Smooth muscle cell (in vitro differentiated cells): ENCODE measurements around the gene SAMD4A. TPM values are rescaled to one million over a fixed set of nuclear protein-coding genes. Genes with fewer than 3 reads are reported as not detected.
"Not testable (repeated sequence)": the region's sequence is repeated elsewhere in the genome, so short reads cannot be mapped to it uniquely, and the experiment has no call there.

Source experiments
- DNase-seq: peaks from one replicate; lab custom pipeline; 2025; ENCODE audit not compliant: unreplicated experiment; lab: John Stamatoyannopoulos, UW
- H2AFZ ChIP-seq: fragments of 200-600 bp; sonication (generic); 2 replicates; pipeline ENCODE4 v1.6.0; 2016; ENCODE audit warnings: antibody characterized with exemption, low read depth, mild to moderate bottlenecking
- H3F3A ChIP-seq: fragments of 200-600 bp; sonication (generic); 2 replicates; pipeline ENCODE4 v1.6.0; 2017; ENCODE audit warnings: antibody characterized with exemption, low read depth
- H3K27ac ChIP-seq: fragments of 200-600 bp; sonication (generic); 2 replicates; pipeline ENCODE4 v1.5.1; 2016; ENCODE audit warnings: low read depth, mild to moderate bottlenecking
- H3K27me3 ChIP-seq: fragments of 200-600 bp; sonication (generic); 2 replicates; pipeline ENCODE4 v1.6.1; 2016; ENCODE audit warnings: low read depth, mild to moderate bottlenecking
- H3K36me3 ChIP-seq: fragments of 200-600 bp; sonication (generic); 2 replicates; pipeline ENCODE4 v1.5.1; 2016; ENCODE audit warnings: low read depth
- H3K4me1 ChIP-seq: fragments of 200-600 bp; sonication (generic); 2 replicates; pipeline ENCODE4 v1.5.1; 2016; ENCODE audit warnings: low read depth
- H3K4me2 ChIP-seq: fragments of 200-600 bp; sonication (generic); 2 replicates; pipeline ENCODE4 v1.6.0; 2016; ENCODE audit warnings: mild to moderate bottlenecking
- H3K4me3 ChIP-seq: fragments of 200-600 bp; sonication (generic); 2 replicates; pipeline ENCODE4 v1.5.1; 2016; ENCODE audit warnings: mild to moderate bottlenecking
- H3K79me2 ChIP-seq: fragments of 200-600 bp; sonication (generic); 2 replicates; pipeline ENCODE4 v1.6.0; 2016; ENCODE audit warnings: low read depth, mild to moderate bottlenecking
- H3K9ac ChIP-seq: fragments of 200-600 bp; sonication (generic); 2 replicates; pipeline ENCODE4 v1.6.0; 2016; ENCODE audit warnings: low read depth
- H3K9me3 ChIP-seq: fragments of 200-600 bp; sonication (generic); replicated peaks from 2 replicates; pipeline ENCODE4 v1.5.1; 2016; ENCODE audit warnings: low read depth
- H4K20me1 ChIP-seq: fragments of 200-600 bp; sonication (generic); 2 replicates; pipeline ENCODE4 v1.6.0; 2016; ENCODE audit warnings: low read depth
- WGBS: methylation state at CpG from one replicate; pipeline ENCODE4 v1.1.7; 2016; ENCODE audit warnings: low lambda C conversion rate; 5-methylcytosine and 5-hydroxymethylcytosine counted together
- polyA plus RNA-seq: library from polyadenylated mRNA; unstranded; fragments of >200 nt; fragmentation: Nextera tagmentation; extraction: Ambion mirVana; gene quantifications from 2 replicates; pipeline ENCODE4 v1.2.1, GENCODE V29; 2016
- total RNA-seq: library from RNA; depleted of rRNA; stranded (reverse); fragments of >200 nt; gene quantifications from 2 replicates; pipeline ENCODE4 v1.2.3, GENCODE V29; 2014
- TF ChIP-seq, protein P1 (sequence below): fragments of 200-600 bp; sonication (generic); IDR thresholded peaks from 2 replicates; pipeline ENCODE4 v1.5.1; 2017; ENCODE audit warnings: borderline replicate concordance, mild to moderate bottlenecking, antibody characterized with exemption; ENCODE audit not compliant: insufficient read depth, poor library complexity, severe bottlenecking

The SAMD4A gene
- total and polyA plus RNA-seq, 2 experiments from 2014 or later, result 9.2 to 36.7 TPM

DNA sequence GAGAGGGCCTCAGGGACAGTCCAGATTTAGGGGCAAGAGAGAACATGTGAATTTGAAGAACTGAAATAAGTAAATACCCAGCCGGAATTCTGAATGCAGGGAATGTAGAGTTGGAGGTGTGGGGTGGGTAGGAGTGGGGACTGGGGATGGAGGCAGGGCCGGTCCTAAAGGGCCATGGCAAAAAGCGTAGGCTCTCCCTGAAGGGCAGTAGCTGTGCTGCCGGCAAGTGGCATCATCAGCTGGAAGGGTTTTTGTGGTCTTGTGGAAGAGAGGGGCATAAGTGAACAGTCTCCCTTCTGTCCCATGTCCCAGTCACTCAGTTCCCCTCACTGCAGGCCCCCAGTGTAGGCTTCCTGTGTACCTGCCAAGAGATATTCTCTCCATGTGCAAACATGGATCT is 231.1 kb downstream of the SAMD4A start:
- DNase-seq, result no peak
- H3K27me3 ChIP-seq, result no peaks in the 10 kb centered on the region
- H3K9ac ChIP-seq, result no peak overlapping the region
- no peaks in the 10 kb centered on the region for H3K9me3 ChIP-seq
- no peaks in the 10 kb centered on the region for H3F3A ChIP-seq
- no peaks in the 10 kb centered on the region for H3K36me3 ChIP-seq
- no peak overlapping the region for H2AFZ ChIP-seq
- H3K79me2 ChIP-seq, result no peaks in the 10 kb centered on the region
- H3K4me1 ChIP-seq, result no peaks in the 10 kb centered on the region
- WGBS, result 82% methylated on average over 4 of the region's 4 CpGs
- TF ChIP-seq, protein P1, sequence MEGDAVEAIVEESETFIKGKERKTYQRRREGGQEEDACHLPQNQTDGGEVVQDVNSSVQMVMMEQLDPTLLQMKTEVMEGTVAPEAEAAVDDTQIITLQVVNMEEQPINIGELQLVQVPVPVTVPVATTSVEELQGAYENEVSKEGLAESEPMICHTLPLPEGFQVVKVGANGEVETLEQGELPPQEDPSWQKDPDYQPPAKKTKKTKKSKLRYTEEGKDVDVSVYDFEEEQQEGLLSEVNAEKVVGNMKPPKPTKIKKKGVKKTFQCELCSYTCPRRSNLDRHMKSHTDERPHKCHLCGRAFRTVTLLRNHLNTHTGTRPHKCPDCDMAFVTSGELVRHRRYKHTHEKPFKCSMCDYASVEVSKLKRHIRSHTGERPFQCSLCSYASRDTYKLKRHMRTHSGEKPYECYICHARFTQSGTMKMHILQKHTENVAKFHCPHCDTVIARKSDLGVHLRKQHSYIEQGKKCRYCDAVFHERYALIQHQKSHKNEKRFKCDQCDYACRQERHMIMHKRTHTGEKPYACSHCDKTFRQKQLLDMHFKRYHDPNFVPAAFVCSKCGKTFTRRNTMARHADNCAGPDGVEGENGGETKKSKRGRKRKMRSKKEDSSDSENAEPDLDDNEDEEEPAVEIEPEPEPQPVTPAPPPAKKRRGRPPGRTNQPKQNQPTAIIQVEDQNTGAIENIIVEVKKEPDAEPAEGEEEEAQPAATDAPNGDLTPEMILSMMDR, result no peak
- H3K4me2 ChIP-seq, result no peak overlapping the region
- H3K4me3 ChIP-seq, result no peak overlapping the region
- no peaks in the 10 kb centered on the region for H4K20me1 ChIP-seq
- no peak overlapping the region for H3K27ac ChIP-seq

DNA sequence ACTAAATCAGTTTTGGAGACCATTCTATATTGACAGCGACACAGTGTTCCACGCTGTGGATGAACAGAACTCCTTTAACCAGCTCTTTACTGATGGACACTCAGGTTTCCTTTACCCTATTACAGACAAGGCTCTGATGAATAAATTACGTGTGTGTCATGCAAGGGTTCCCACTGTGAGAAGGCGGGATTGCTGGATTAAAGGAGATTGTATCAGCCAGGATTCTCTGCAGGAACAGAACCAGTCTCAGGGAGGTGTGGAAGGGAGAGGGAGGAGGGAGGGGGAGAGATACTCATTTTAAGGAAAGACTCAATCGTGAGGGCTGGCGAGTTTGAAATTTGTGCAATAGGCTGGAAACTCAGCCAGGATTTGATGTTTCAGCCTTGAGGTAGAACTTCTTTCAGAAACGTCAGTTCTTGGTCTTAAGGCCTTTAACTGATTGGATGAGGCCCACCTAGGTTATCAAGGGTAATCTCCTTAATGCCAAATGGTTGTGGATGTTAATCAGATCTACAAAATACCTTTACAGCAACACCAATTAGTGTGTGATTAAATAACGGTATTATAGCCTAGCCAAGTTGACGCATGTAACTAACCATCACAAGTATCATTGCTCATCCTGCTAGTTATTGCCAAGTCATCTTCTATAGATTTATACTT is 231.7 kb downstream of the SAMD4A start:
- Histone ChIP-seq H2AFZ (no peak overlapping the region), H3K79me2 (no peaks in the 10 kb centered on the region), H4K20me1 (no peaks in the 10 kb centered on the region), H3K9me3 (no peaks in the 10 kb centered on the region), H3K36me3 (no peaks in the 10 kb centered on the region), H3K27me3 (no peaks in the 10 kb centered on the region), H3K27ac (no peak overlapping the region), H3F3A (no peaks in the 10 kb centered on the region), H3K4me3 (no peak overlapping the region), H3K9ac (no peak overlapping the region), H3K4me1 (no peaks in the 10 kb centered on the region), H3K4me2 (no peak overlapping the region)
- TF ChIP-seq, protein P1, result no peak
- DNase-seq, result no peak
- WGBS, result 75% methylated on average over 9 of the region's 9 CpGs

DNA sequence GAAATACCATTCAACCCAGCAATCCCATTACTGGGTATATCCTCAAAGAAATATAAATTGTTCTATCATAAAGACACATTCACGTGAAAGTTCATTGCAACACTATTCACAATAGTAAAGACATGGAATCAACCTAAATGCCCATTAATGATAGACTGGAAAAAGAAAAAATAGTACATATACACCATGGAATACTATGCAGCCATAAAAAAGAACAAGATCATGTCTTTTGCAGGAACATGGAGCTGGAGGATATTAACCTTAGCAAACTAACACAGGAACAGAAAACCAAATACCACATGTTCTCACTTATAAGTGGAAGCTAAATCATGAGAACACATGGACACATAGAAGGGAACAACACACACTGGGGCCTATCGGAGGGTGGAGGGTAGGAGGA is 234.6 kb downstream of the SAMD4A start:
- not testable (repeated sequence) for H3K9ac ChIP-seq, DNase-seq, H3K27me3 ChIP-seq, H4K20me1 ChIP-seq, H3K4me2 ChIP-seq, H3K9me3 ChIP-seq, H3K27ac ChIP-seq, H3K36me3 ChIP-seq, H3K4me1 ChIP-seq, H3K79me2 ChIP-seq, H3K4me3 ChIP-seq, H2AFZ ChIP-seq, H3F3A ChIP-seq
- 98% methylated on average over 2 of the region's 2 CpGs for whole genome bisulfite sequencing

GRCh38 chr14:54803396-54803795 is 236.5 kb downstream of the SAMD4A start:
- Histone ChIP-seq H4K20me1 (no peaks in the 10 kb centered on the region), H3K27ac (no peak overlapping the region)
- DNase-seq, result no peak

More at GRCh38 chr14:54803396-54803795, 236.5 kb downstream of the SAMD4A start:
- TF ChIP-seq, protein P1, result no peak
- no peaks in the 10 kb centered on the region for H3K27me3 ChIP-seq
- H3K36me3 ChIP-seq, result no peaks in the 10 kb centered on the region
- no peak overlapping the region for H2AFZ ChIP-seq
- H3K4me1 ChIP-seq, result no peaks in the 10 kb centered on the region
- 86% methylated on average over 7 of the region's 7 CpGs for WGBS
- no peaks in the 10 kb centered on the region for H3K9me3 ChIP-seq
- no peaks in the 10 kb centered on the region for H3F3A ChIP-seq
- no peak overlapping the region for H3K9ac ChIP-seq
- H3K79me2 ChIP-seq, result no peaks in the 10 kb centered on the region
- H3K4me3 ChIP-seq, result no peak overlapping the region
- no peak overlapping the region for H3K4me2 ChIP-seq
